HG03175 (cell line): ENCODE results near the gene TMEM115.

ENCODE experiments used
- ATAC-seq: cut with Tn5 transposase; IDR thresholded peaks from one replicate; pipeline ENCODE4 v1.9.1; 2021; ENCODE audit warnings: mild to moderate bottlenecking, moderate library complexity; ENCODE audit not compliant: unreplicated experiment

The TMEM115 gene

DNA sequence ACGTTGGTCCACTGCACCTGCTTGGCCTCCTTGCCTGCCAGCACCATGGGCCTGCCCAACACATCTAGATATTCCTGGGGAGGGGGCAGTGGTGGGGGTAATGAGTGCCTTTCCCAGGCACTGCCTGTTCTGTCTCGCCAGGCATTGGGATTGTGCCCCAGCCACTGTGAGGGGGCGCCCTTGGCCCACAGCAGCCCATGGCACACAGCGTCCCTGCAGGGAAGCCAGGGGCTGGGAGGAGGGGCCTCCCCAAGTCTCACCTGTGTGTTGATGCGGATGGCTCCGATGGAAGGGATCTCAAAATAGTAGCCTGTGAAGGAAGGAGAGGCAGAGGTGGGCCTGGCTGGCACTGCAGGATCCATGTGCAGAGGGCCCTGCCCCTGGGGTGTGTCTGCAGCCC is 18.7 kb upstream of the TMEM115 start:
- ATAC-seq: no peak

DNA sequence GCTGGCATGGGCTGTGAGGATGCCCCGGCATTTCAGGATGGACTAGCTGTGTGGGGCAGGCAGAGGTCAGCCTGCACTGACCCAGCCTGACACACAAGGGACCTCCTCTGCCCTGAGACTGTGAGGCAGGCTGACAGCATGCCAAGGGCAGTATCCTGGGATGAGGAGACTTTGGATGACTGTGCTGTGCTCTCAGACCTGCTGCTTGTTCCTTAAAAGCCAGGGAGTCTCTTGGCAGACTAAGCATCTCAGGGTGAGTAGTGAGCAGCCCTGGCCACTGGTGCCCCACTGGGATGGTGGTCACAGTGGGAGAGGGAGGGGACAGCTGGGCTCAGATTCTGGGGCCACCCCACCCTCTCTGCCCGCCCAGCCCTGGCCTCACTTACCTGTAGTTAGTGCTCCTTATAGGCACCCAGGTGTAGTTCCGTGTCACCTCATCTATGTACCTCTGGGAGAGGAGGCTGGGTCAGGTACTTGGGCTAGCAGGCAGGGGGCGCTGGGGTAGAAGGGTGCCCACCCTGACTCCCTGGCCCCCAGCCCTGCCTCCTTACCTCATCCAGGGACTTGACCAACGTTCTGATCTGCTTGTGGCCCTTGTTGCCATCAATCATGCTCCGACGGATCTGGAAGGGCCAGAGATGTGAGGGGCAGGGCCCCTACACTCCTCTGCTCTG is 16.1 kb upstream of the TMEM115 start:
- no peak for ATAC-seq

DNA sequence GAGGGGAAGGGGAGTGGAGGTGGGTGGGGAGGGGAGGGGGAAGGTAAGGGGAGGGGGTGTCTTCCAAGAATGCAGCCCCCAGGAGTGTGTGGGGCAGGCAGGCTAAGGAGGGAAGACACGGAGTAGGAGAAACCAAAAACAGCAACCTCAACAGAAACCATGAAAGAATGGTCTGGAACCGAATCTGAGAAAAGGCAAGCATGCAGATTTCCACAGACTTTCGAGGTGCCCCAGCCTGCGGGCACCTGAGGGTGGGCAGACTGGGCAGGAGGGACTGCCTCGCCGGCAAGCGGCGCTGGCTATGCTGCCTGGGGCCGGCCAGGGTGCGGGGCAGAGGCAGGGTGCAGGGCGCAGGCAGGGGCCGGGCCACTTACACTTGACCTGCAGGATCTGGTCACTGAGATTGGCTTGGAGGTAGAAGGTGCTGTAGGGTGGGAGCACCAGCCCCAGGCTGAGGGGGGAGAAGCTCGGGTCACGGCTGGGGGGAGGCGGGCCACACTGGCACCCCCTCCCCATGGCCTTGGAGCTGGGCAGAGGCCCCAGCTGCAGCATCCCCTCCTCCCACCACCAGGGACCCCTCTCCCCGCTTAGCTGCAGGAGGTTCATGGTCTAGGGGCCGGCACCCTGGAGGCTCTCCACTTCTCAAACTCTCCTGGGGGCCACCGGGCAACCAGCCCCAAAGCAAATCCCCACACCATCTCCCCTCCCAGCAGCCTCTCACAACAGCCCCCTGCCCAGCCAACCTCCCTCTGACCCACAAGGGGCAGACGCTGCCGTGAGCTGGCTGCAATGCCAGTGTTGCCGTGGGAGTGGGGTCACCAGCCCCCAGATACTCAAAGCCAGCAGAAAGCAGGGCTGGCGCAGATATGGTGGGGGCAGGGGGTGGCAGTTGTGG is 15.3 kb upstream of the TMEM115 start:
- ATAC-seq: no peak

DNA sequence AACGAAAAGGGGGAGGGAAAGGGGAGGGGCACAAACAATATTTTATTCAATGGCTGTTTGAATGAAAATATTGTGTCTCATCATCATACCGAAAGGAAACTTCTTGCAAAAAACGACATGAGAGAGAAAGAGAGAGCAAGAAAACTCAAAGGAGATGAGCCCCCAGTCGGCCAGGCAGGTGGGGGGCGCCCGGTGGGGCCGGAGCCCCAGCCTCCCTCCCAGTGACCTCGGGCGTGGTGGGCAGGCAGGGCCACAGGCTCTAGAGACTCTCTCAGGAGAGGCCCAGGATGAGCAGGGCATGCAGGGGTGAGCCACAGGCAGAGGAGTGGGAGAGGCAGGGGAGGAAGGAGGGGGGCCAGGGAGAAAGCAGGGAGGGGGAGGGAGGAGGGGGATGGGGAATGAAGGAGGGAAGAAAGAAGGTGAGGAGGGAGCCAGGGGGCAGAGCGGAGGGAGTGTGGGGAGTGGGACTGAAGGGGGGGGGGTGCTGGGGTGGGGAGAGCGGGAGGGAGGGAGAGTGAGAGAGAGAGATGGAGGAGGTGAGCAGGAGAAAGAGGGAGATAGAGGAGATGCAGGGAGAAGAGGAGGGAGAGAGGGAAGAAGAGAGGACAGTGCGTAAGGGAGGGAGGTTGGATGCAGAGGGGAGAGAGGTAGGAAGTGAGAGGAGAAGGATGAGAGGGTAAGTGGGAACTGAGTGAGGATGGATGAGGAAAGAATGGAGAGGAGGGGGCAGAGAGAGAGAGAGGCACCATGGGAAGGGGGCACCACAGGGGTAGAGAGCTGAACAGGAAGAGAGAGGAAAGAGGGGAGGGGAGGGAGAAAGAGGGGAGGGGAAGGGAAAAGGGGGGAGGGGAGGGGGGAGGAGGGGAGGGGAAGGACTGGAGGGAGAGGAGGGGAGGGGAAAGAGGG is 14.1 kb upstream of the TMEM115 start:
- no peak for ATAC-seq

DNA sequence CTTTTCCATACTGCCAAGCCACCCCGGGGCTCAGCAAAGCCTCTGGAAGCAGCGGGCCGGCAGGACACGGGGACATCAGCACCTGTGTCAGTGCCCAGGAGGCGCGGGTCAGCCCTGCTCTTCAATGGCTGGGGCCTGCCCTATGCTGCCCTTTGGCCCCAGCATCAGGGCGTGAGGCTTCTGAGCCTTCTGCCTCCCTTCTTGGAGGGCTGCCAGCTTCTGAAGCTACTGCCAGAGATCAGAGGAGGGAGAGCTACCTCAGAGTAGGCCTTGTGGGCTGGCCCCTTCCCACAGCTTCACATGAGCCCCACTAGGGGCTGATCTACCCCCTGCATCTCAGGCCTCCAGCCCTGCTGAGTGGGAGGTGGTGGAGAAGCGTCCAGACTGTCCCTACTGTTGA is 13.0 kb upstream of the TMEM115 start:
- ATAC-seq: no peak

DNA sequence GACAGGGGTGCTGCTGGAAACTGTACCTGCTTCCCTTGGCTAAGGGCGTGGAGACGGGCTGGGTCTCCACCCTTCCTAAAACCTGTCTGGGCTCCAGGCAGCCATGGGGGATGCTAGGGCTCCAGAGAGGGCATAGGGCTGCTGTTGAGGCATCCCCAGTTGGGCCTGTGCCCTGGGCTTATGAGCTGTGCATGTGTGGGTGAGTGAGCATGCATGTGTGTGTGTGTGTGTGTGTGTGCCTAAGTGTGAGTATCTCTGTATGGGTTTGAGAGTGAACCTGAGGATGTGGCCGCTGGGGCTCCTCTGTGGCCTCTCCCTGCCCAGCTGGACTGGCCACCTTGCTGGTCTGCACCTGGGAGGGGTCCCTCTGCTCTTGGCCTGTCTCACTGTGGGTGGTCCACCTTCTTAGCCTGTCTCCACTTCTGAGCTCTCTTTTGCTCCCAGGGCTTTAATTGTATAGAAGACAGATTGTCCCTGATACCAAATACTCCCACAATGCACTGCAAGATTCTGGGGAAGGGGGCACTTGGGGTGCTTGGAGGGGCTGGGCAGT is 11.9 kb upstream of the TMEM115 start:
- ATAC-seq: no peak

DNA sequence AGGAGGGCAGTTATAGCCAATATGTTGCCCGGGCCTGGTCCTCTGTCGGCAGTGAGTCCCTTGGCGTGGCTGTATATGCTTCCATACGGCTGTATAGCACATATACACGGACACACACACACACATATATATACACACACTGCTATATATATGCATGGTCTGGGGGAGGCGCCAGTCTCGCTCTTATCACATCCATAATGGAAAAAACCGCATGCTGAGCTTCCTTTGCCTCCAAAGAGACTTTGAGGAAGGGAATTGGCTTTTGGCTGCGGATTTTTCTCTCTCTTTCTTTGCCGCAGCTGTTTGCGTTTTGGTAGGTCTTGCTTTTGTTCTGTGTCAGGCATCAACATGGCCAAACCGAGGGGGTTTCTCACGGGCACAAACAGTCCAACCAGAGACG is 11.3 kb upstream of the TMEM115 start:
- ATAC-seq: no peak

DNA sequence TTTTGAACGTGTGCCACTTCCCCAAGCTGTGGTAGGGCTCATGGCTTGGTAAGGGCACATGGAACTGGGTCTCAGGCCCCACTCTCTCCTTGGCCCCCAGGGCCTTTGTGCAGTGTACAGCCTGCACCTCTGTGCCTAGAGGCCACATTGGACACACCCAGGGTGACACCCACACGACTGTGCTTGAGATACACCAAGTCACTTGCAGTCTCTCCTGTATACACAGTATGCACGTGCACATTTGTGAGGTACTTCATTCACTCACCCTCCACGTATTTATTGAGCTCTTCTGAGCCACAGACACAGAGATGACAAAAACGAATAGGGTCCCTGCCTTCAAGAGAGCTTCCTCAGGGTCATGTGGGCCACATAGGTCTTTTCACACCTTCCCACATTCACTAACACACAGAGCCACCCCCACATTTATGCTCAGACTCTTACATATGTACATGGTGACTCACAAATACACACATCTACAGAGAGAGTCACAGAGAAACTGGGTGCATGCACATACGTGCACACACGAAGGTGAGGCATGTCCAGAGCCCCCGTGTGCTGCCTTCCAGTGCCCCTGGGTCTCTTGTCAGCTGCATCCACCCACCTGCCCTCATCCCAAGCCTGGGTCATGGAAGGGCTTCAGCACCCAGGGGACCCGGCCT is 9.8 kb upstream of the TMEM115 start:
- ATAC-seq: no peak

DNA sequence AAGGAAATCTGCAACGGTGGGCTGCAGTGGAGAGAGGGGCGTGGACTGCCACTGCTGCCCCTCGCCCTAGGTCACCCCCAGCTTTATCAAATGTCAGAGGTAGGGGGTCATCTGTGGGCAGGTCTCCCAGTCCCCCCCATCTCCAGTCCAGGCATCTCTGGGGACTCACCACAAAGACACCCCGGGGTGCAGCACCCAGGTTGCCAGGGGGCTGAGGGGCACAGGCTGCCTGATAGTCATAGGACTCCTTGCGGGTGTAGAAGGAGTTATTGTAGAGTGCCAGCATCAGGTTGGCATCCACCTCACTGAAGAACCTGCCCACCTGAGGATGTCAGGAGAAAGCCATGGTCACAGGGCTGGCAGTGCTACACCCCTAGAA is 6.5 kb upstream of the TMEM115 start:
- ATAC-seq: no peak

DNA sequence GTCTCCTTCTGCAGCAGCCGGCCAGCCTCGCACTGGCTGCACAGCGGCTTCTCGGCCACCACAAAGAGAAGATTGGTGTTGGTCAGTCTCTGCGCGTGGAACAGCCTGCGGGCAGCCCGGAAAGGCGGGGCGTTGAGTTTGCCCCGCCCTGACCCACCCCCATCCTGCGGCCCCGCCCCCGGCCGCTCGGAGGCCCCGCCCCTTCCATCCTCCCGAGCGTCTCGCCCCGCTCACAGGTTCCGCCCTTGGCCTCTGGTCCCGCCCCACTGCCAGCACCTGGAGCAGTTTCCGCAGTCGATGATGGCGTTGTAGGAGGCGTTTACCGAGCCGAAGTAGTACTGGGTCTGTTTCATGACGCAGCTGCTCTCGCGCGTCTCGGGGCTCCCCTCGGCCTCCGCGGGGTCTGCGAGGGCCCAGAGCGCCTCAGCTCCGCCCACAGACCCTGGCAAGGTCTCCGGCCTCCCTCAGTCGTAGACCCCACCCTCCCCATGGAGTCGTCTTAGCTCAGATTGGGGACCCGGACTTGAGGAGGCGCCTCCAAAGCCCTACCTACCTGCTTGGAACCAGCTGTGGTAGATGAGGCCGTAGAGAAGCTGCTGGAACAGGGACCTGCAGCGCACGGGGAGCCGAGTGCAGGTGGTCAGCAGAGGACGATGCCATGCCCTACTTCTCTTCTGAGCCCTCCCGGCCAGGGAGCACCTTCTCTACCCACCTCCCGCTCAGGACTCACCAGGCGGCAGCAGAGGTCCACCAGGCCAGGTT is 5.9 kb upstream of the TMEM115 start:
- ATAC-seq: peak; percentile 95

DNA sequence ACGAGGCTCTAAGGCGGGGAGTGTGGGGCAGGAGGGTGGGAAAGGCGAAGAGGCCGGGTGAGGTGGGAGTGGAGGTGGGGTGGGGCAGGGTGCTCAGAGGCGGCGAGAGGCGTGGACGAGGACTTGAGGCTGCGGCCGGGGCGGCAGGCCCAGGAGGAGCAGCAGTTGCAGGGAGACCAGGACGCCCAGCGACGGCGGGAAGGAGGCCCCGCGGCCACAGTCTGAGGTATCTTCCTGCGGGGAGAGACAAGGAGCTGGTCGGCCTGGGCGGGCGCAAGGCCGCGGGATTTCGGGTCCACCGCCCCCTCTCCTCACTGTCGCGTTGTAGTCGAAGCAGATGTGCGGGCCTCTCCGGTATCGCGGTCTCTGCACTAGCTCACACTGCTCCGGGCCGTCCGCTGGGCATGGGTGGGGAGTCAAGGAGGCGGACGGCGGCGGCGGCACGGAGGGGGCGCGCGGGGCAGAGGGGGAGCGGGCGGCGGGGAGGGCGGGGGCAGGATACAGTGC is 5.3 kb upstream of the TMEM115 start:
- ATAC-seq: no peak

DNA sequence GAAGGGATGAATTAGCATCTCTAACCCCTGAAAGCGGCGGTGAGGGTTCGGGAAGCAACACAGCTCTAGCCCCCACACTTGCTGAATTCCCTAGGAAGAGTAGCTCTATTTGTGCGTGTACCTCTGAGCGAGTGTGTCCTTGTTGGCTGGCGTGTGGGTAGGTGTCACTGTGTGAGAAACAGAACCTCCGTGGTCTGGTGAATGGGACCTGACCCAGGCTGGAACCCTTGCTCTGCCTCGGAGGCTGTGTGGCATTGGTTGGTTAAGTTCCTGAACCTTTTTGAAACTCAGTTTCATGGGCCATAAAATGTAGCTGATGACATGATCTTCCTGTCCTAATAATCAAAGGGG is 414 bp upstream of the TMEM115 start:
- ATAC-seq: peak; percentile 14

DNA sequence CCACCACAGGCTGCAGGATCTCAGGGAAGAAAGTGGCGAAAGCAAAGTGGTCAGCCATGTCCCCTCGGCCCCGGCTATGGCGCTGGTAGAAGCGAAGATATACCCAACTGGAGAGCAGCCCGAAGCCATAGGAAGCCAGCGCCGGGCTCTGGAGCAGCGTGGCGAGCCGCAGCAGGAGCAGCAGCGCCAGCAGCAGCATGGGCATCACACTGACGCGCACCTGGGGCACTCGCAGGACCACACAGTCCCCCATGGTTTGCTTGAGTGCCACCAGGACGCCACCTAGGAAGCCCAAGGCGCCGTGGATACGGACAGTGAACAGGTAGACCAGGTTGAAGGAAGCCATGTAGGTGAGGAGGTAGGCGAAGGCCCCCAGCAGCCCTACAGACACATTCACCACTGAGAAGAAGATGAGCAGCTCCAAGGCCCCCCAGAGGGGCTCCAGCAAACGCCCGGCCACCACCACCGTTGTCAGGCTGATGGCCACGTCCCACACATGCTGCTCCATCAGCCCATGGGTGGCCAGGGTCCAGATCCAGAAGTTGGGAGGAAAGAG is 888 bp downstream of the TMEM115 start:
- no peak for ATAC-seq

DNA sequence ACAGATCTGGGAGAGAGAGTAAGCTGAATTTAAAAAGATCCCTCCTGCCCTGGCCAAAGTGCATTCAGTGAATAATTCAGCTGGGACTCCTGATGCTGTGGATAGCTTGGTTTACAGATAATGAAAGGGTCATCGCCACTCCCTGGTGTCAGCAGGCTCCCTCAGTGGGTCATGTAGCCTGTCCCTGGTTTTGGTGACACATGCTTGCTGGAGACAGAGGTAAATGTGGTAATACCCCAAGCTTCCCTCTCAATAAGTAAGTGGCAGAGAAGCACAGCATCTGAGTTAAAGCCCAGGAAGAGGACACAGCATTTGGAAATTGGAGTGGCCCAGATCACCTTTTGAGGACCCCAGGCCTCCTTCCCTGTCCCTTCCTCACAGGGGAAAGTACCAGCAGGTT is 1.8 kb downstream of the TMEM115 start:
- ATAC-seq: no peak

DNA sequence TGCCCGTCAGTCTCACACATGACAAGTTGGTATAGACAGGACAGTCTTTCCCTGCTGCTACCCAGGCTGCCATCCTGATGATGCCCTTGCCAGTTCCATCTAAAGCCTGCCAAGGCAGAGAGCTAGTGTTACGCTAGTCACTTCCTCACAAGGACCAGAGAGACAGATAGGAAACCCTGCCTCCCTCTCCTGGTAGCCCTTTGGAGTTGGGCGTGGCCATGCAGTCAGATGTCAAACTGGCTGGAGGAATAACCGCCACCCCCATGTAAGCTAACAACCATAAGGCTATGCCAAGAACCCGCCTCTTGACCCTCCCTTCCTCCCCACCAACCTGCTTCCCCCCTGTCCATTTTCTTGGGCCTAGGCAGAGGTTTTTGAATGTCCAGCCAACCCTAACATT is 2.8 kb downstream of the TMEM115 start:
- no peak for ATAC-seq

DNA sequence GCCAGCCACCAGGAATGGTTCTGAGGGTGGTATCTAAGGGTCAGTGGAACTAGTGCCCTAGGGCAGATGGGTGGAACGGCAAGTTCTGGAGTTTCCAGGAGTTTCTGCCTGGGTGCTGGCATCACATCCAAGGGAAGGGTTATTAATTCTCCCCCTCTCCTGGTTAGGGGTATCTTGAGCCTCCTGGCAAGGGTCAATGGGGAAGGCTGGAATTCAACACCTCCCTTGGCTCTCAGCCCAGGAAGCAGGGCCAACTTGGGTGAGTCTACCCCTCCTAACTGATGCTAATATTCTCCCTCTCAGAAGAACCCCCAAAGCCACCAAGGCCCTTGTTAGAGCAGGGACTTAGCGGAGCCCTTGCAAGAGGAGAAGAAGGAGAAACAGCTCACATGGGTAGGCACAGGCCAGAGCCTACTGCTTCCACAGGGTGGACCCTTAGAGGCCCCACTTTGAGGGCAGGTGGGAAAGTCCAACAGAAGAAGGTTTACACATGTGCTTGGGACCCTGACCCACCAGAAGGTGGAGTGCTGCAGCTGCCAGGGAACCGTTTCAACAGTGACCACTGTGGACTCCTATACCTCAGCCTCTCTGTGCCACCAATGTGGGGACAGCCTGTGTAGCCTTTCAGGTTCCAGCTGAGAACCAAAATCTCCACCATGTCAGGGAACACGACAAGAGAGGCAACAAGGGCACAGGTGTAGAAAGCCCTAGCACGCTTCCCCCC is 3.3 kb downstream of the TMEM115 start:
- ATAC-seq: no peak

DNA sequence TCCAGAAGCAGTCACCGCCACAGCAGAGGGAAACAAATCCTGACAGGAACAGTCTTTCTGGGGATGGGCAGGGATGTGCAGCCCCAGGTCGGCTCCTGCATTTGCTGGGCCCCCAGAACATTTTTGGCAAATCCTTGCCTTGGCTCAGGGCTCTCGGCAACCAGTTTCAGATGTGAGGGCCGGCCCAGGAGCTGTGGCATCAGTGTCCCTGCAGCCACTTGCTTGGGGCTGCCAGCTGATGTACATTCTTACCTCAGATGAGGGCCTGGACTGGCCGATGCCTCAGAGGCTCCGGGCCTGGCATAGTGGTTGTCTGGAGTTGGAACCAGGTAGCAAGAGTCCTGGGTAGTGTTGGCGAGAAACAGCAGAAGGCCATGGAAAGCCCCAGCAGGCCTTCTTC is 4.5 kb downstream of the TMEM115 start:
- ATAC-seq: no peak

DNA sequence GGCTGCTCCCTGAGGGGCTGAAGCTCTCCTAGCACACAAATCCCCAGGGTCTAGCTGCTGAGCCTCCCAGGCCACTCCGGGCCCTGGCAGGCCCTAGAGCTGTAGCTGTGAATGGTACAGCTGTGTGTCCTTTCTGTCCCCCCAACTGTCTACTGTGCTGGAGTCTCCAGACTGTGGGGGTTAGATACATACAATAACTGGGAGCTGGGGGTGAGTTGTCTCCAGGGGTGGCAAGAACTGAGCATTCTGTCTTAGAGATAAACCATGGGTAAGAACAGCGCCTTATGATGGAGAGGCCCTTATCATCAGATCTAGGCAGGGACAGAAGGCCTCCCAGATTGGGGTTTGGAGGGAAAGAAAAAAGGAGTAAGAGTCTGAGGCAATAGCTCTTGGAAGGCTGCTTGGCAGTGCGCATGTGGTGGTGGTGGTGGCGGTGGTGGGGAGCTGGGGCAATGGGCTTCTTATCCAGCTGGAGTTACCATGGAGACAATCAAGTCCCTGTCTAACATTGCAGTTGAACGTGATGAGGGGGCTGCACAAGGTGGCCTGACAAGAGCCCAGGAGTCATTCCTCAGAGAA is 5.0 kb downstream of the TMEM115 start:
- no peak for ATAC-seq
